Frontal cortex (tissue), 4 donors: ENCODE measurements around the gene FAM72C. TPM values are rescaled to one million over a fixed set of nuclear protein-coding genes. Genes with fewer than 3 reads are reported as not detected.
"Not testable (repeated sequence)": the region's sequence is repeated elsewhere in the genome, so short reads cannot be mapped to it uniquely, and the experiment has no call there.

ENCODE experiments used
- DNase-seq, 2 donors: peaks; one replicate each; pipeline ENCODE4 v3.0.0; 2012; ENCODE audit warnings: low spot score in 2 of 2
- FAIRE-seq: peaks from 2 replicates; lab custom pipeline; 2012; peaks lifted over from hg19 to GRCh38; lab: Jason Lieb, UNC
- total RNA-seq: library from RNA; depleted of rRNA; stranded (reverse); fragments of >200 nt; gene quantifications from one replicate; pipeline ENCODE4 v1.2.3, GENCODE V29; 2014
- donor health status: control.
- donor health status: control.
- donor health status: control.

Gene FAM72C
- total RNA-seq = 1.2 TPM

GRCh38 chr1:143971924-143972700 lies at the start of gene FAM72C:
TSS of gene FAM72C (minus strand) at chr1:143971986. CDS start at chr1:143971141, 845 bp downstream.
- not testable (repeated sequence) for DNase-seq, FAIRE-seq

- not testable (repeated sequence) for FAIRE-seq
Observed at GRCh38 chr1:144020001-144020738, 48.4 kb upstream of the FAM72C start.

GRCh38 chr1:144019101-144019500 lies 47.3 kb upstream of the FAM72C start:
- not testable (repeated sequence) for FAIRE-seq, DNase-seq

More at GRCh38 chr1:144020001-144020738, 48.4 kb upstream of the FAM72C start:
- DNase-seq = not testable (repeated sequence)

GRCh38 chr1:144015180-144015966 lies 43.6 kb upstream of the FAM72C start:
- not testable (repeated sequence) for DNase-seq, FAIRE-seq

GRCh38 chr1:144014528-144014927 lies 42.7 kb upstream of the FAM72C start:
- FAIRE-seq, DNase-seq: not testable (repeated sequence)

- not testable (repeated sequence) for DNase-seq, FAIRE-seq
Observed at GRCh38 chr1:144014121-144014520, 42.3 kb upstream of the FAM72C start.

- DNase-seq, FAIRE-seq: not testable (repeated sequence)
Observed at GRCh38 chr1:144012168-144012733, 40.5 kb upstream of the FAM72C start.

GRCh38 chr1:144009410-144009809 lies 37.6 kb upstream of the FAM72C start:
- not testable (repeated sequence) for FAIRE-seq, DNase-seq

- FAIRE-seq, DNase-seq: not testable (repeated sequence)
Observed at GRCh38 chr1:144004259-144004658, 32.5 kb upstream of the FAM72C start.

- DNase-seq, FAIRE-seq: not testable (repeated sequence)
Observed at GRCh38 chr1:144003306-144004029, 31.7 kb upstream of the FAM72C start.

- not testable (repeated sequence) for FAIRE-seq, DNase-seq
Observed at GRCh38 chr1:144002141-144002881, 30.5 kb upstream of the FAM72C start.

- not testable (repeated sequence) for DNase-seq, FAIRE-seq
Observed at GRCh38 chr1:144001077-144001476, 29.3 kb upstream of the FAM72C start.

GRCh38 chr1:143996020-143996419 lies 24.2 kb upstream of the FAM72C start:
- FAIRE-seq, DNase-seq: not testable (repeated sequence)

GRCh38 chr1:143993301-143993907 lies 21.6 kb upstream of the FAM72C start:
- not testable (repeated sequence) for FAIRE-seq, DNase-seq

- FAIRE-seq, DNase-seq: not testable (repeated sequence)
Observed at GRCh38 chr1:143990699-143991098, 18.9 kb upstream of the FAM72C start.

GRCh38 chr1:143989719-143990118 lies 17.9 kb upstream of the FAM72C start:
- FAIRE-seq, DNase-seq: not testable (repeated sequence)

- not testable (repeated sequence) for FAIRE-seq
Observed at GRCh38 chr1:143989427-143989712, 17.6 kb upstream of the FAM72C start.

More at GRCh38 chr1:143989427-143989712, 17.6 kb upstream of the FAM72C start:
- DNase-seq = not testable (repeated sequence)
